22Rv1 (cell line): ENCODE data around the gene ANO9.
"Not testable (repeated sequence)": the region's sequence is repeated elsewhere in the genome, so short reads cannot be mapped to it uniquely, and the experiment has no call there.

ENCODE experiments used
- H3K27ac ChIP-seq: fragments of 450-650 bp; 2 replicates; pipeline ENCODE4 v1.5.1; 2017
- ZFX ChIP-seq: fragments of 450-650 bp; IDR thresholded peaks from 2 replicates; pipeline ENCODE4 v1.6.1; 2017; ENCODE audit warnings: antibody characterized with exemption, borderline replicate concordance
- TF ChIP-seq, protein P1 (sequence below): fragments of 450-650 bp; IDR thresholded peaks from 2 replicates; pipeline ENCODE4 v1.5.1; 2017; ENCODE audit warnings: mild to moderate bottlenecking

The ANO9 gene

DNA sequence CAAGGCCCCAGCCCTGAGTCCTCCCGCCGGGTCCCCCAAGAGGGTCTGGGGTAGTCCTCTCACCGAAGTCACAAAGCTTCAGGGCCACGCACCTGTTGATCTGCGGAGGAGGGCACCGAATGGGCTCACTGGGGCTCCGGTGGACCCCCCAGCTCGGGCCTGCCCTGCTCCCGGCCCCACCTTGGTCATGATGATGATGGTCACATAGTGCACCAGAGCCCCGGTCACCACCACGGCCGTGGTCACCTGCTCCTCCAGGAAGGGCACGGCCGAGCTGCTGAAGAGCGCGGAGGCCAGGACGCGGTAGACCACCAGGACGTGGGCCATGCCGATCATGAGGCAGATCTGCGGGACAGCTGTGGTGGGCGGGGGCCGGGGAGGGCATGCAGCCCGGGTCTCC lies 13.5 kb downstream of the ANO9 start:
- H3K27ac ChIP-seq = no peak overlapping the region
- TF ChIP-seq, protein P1, sequence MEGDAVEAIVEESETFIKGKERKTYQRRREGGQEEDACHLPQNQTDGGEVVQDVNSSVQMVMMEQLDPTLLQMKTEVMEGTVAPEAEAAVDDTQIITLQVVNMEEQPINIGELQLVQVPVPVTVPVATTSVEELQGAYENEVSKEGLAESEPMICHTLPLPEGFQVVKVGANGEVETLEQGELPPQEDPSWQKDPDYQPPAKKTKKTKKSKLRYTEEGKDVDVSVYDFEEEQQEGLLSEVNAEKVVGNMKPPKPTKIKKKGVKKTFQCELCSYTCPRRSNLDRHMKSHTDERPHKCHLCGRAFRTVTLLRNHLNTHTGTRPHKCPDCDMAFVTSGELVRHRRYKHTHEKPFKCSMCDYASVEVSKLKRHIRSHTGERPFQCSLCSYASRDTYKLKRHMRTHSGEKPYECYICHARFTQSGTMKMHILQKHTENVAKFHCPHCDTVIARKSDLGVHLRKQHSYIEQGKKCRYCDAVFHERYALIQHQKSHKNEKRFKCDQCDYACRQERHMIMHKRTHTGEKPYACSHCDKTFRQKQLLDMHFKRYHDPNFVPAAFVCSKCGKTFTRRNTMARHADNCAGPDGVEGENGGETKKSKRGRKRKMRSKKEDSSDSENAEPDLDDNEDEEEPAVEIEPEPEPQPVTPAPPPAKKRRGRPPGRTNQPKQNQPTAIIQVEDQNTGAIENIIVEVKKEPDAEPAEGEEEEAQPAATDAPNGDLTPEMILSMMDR = no peak
- TF ChIP-seq ZFX = no peak

- no peak overlapping the region for H3K27ac ChIP-seq
- TF ChIP-seq ZFX = no peak
- TF ChIP-seq, protein P1 = no peak
These were observed 15.0 kb downstream of the ANO9 start for GRCh38 chr11:426851-427250.

DNA sequence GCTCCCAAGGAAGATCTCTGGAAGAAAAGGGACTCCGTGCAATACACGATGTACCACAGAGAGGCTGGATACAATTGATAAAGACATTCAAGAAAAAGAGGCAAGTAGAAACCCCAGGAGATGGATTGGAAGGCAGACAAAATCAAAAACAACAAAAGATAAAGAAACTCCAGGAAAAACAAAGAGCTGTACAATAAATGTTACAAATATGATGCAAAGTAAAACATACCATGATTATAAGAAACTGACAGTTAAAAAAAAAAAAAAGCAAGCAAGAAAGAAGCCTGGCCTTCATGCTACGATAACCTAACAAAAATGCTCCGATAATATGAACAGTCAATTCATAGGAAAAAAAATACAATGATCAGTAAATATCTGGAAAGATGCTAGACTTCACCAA lies 16.5 kb downstream of the ANO9 start:
- no peak overlapping the region for H3K27ac ChIP-seq
- TF ChIP-seq, protein P1 = no peak
- no peak for TF ChIP-seq ZFX

DNA sequence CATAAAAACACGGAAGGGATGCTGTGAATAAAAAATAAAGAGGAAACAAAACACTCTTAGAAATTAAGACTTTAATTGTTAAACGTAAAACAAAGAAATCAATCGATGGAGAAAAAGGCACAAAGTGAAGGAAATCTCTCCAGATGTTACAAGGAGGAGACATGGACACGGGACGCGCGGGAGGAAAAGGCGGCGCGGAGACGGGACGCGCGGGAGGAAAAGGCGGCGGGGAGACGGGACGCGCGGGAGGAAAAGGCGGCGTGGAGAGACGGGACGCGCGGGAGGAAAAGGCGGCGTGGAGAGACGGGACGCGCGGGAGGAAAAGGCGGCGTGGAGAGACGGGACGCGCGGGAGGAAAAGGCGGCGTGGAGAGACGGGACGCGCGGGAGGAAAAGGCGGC lies 17.0 kb downstream of the ANO9 start:
- not testable (repeated sequence) for H3K27ac ChIP-seq

DNA sequence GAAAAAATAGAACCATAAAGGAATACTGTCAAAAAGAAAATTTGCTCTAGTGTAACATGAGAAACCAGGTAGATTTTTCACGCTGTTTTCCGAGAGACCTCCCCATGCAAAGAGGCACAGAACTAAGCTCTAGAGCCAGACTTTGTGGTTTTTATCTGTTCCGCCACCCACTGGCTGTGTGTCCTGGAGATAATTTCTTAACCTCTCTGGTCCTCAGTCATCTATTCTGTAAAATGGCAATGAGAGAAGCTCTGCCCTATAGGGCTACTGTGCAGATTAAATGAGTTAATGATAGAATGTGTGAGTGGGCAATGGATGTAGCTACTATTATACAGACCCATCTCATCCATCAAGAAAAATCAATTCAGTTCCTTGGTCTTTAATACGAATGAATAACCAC lies 17.6 kb downstream of the ANO9 start:
- TF ChIP-seq ZFX = no peak
- TF ChIP-seq, protein P1 = no peak
- H3K27ac ChIP-seq = no peak overlapping the region

DNA sequence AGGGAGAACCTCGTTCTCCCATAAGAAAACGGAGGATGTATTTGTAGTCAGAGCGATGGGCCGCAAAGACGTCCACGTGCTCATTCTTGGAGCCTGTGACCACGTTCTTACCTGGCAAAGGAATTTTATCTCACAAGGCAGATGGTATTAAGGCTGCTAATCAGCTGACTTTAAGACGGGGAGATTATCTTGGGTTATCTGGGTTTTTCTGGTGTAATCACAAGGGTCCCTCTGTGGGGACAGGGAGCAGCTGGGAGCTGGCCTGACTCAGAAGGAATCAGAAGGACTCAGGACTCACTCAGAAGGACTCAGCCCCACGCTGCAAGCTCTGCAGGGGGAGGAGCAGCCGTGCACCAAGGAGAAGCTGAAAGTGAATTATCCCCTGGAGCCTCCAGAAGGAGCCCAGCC lies 19.6 kb downstream of the ANO9 start:
- TF ChIP-seq, protein P1 = no peak
- TF ChIP-seq ZFX = no peak
- no peak overlapping the region for H3K27ac ChIP-seq

- TF ChIP-seq ZFX = no peak
- TF ChIP-seq, protein P1 = no peak
- no peak overlapping the region for H3K27ac ChIP-seq
These were observed 20.9 kb downstream of the ANO9 start for GRCh38 chr11:420911-421321.

DNA sequence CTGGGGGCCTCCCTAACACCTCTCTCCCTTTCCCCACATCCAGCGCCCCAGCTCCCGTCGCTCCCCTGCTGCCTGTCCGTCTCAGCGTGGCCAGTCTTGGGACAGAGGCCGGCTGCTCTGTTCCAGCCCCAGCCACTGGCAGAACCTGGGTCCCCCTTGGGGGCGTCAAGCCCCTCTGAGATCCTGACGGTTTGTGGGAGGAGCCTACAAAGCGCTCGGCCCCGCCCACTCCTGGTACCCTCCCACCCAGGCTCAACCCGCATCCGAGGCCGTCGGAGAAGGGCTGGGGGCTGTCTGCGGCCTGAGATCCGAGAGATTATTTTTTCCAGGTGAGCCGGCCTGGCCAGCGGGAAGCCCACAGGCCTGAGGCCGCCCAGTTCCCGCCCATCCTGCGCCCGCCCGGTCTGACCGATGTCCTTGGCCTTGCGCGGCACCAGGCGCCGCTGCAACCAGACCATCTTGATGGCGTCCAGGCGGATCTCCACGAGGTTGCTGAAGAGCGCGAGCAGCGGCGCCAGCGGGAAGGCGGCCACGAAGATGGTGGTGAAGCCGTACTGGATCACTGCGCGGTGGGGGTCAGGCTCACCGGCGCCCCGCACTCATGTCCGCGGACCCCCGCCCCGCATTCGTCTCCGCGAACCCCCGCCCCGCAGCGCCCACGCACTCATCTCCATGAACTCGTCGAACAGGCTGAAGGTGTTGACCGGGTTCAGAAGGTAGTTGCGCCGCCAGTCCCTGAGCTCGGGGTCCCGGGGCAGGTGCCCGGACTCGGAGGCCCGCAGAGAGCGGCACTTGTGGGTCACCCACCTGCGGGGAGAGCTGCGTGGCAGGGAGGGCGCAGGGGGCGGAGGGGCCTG lies 21.5 kb downstream of the ANO9 start:
- no peak overlapping the region for H3K27ac ChIP-seq
- TF ChIP-seq, protein P1 = no peak
- TF ChIP-seq ZFX = no peak
